K562 treated with DMSO at 1 percent for 24 hours (cell line): ENCODE results near the gene CSF3R. TPM values are rescaled to one million over a fixed set of nuclear protein-coding genes. Genes with fewer than 3 reads are reported as not detected.

Experiments used
- total RNA-seq: library from RNA; unstranded; fragments of 300-600 nt; gene quantifications from 2 replicates; pipeline ENCODE4 v1.2.3, GENCODE V29; 2022; ENCODE audit warnings: low read depth; ENCODE audit not compliant: insufficient read depth

CSF3R gene
- 7.0 and 8.2 TPM in 2 replicates for total RNA-seq

DNA sequence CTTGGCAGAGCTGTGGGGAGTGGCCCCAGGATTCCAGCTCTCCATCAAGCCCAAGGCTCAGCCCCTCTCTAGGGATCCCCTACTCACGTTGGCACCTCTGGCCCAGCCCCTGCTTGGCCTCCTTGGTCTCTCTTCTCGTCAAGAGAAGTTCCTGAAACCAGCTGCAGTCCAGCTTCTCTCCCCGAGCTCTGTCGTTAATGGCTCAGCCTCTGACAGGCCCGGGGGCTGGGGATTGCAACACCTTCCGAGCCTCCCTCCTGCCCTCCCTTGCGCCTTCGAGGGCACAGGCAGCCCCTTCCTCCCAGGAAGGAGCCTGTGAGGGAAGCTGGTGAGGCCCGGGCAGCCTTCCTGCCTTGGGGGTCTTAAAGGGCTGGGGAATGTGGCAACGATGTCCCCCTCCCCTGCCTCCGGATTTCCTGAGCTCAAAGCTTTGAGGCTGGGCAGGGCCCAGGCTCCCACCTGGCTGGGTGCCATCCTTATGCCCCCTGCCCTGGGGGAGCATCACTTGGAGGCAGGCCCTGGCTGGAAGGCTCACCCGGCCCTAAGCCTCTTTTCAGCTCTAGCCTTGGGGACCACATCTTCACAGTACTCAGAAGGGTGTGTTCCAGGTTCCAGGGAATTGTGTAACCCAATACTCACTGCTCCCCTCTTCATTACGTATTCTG is at the start of gene CSF3R:
TSS of gene CSF3R (minus strand) at position 190 of the 665 bp plus-strand sequence. CDS start 3,417 bp downstream, outside the sequence.

GRCh38 chr1:36463803-36464604 is 18.7 kb downstream of the CSF3R start, which contains the start of gene MRPS15:
TSS of gene MRPS15 (minus strand) at chr1:36464384. CDS start at chr1:36464275, 109 bp downstream.

GRCh38 chr1:36450270-36450918 is 32.3 kb downstream of the CSF3R start, which contains the start of gene OSCP1:
TSS of gene OSCP1 (minus strand) at chr1:36450451. CDS start at chr1:36450369, 82 bp downstream.

Other genes starting within 250 kb of the CSF3R start
- 2.5 and 2.7 TPM in 2 replicates for gene SH3D21, start 176.5 kb downstream of the CSF3R start, total RNA-seq
- gene EVA1B, start 159.3 kb downstream of the CSF3R start, total RNA-seq: 182 TPM in 2 replicates
- gene STK40, start 97.0 kb downstream of the CSF3R start, total RNA-seq: 165 and 175 TPM in 2 replicates
- gene LSM10, start 85.0 kb downstream of the CSF3R start, total RNA-seq: 191 and 204 TPM in 2 replicates
- gene OSCP1, start 32.5 kb downstream of the CSF3R start, total RNA-seq: not detected in 2 replicates
- 112 and 118 TPM in 2 replicates for gene MRPS15, start 18.5 kb downstream of the CSF3R start, total RNA-seq